Smooth muscle cell (in vitro differentiated cells): ENCODE data around the gene LTB. TPM values are rescaled to one million over a fixed set of nuclear protein-coding genes. Genes with fewer than 3 reads are reported as not detected.

Experiments used
- DNase-seq: peaks from one replicate; lab custom pipeline; 2025; ENCODE audit not compliant: unreplicated experiment; lab: John Stamatoyannopoulos, UW
- H2AFZ ChIP-seq: fragments of 200-600 bp; sonication (generic); 2 replicates; pipeline ENCODE4 v1.6.0; 2016; ENCODE audit warnings: antibody characterized with exemption, low read depth, mild to moderate bottlenecking
- H3F3A ChIP-seq: fragments of 200-600 bp; sonication (generic); 2 replicates; pipeline ENCODE4 v1.6.0; 2017; ENCODE audit warnings: antibody characterized with exemption, low read depth
- H3K27ac ChIP-seq: fragments of 200-600 bp; sonication (generic); 2 replicates; pipeline ENCODE4 v1.5.1; 2016; ENCODE audit warnings: low read depth, mild to moderate bottlenecking
- H3K27me3 ChIP-seq: fragments of 200-600 bp; sonication (generic); 2 replicates; pipeline ENCODE4 v1.6.1; 2016; ENCODE audit warnings: low read depth, mild to moderate bottlenecking
- H3K36me3 ChIP-seq: fragments of 200-600 bp; sonication (generic); 2 replicates; pipeline ENCODE4 v1.5.1; 2016; ENCODE audit warnings: low read depth
- H3K4me1 ChIP-seq: fragments of 200-600 bp; sonication (generic); 2 replicates; pipeline ENCODE4 v1.5.1; 2016; ENCODE audit warnings: low read depth
- H3K4me2 ChIP-seq: fragments of 200-600 bp; sonication (generic); 2 replicates; pipeline ENCODE4 v1.6.0; 2016; ENCODE audit warnings: mild to moderate bottlenecking
- H3K4me3 ChIP-seq: fragments of 200-600 bp; sonication (generic); 2 replicates; pipeline ENCODE4 v1.5.1; 2016; ENCODE audit warnings: mild to moderate bottlenecking
- H3K79me2 ChIP-seq: fragments of 200-600 bp; sonication (generic); 2 replicates; pipeline ENCODE4 v1.6.0; 2016; ENCODE audit warnings: low read depth, mild to moderate bottlenecking
- H3K9ac ChIP-seq: fragments of 200-600 bp; sonication (generic); 2 replicates; pipeline ENCODE4 v1.6.0; 2016; ENCODE audit warnings: low read depth
- H3K9me3 ChIP-seq: fragments of 200-600 bp; sonication (generic); replicated peaks from 2 replicates; pipeline ENCODE4 v1.5.1; 2016; ENCODE audit warnings: low read depth
- H4K20me1 ChIP-seq: fragments of 200-600 bp; sonication (generic); 2 replicates; pipeline ENCODE4 v1.6.0; 2016; ENCODE audit warnings: low read depth
- CTCF ChIP-seq: fragments of 200-600 bp; sonication (generic); IDR thresholded peaks from 2 replicates; pipeline ENCODE4 v1.5.1; 2017; ENCODE audit warnings: borderline replicate concordance, mild to moderate bottlenecking, antibody characterized with exemption; ENCODE audit not compliant: insufficient read depth, poor library complexity, severe bottlenecking
- WGBS: methylation state at CpG from one replicate; pipeline ENCODE4 v1.1.7; 2016; ENCODE audit warnings: low lambda C conversion rate; 5-methylcytosine and 5-hydroxymethylcytosine counted together
- polyA plus RNA-seq: library from polyadenylated mRNA; unstranded; fragments of >200 nt; fragmentation: Nextera tagmentation; extraction: Ambion mirVana; gene quantifications from 2 replicates; pipeline ENCODE4 v1.2.1, GENCODE V29; 2016
- total RNA-seq: library from RNA; depleted of rRNA; stranded (reverse); fragments of >200 nt; gene quantifications from 2 replicates; pipeline ENCODE4 v1.2.3, GENCODE V29; 2014

Gene LTB
- total and polyA plus RNA-seq, 2 experiments from 2014 or later, result 0.75 TPM; not detected in 1

- DNase-seq, result peak; percentile 97
- no peaks in the 10 kb centered on the region for H3K27me3 ChIP-seq
- H3K9ac ChIP-seq, result peak overlapping the region; percentile 93
- peak overlapping the region; percentile 47 for H2AFZ ChIP-seq
- peak overlapping the region; percentile 85 for H3K4me3 ChIP-seq
- peaks cover 39% of the 10 kb centered on the region for H4K20me1 ChIP-seq
- no peaks in the 10 kb centered on the region for H3K9me3 ChIP-seq
- TF ChIP-seq CTCF, result no peak
- peak overlapping the region; percentile 85 for H3K4me2 ChIP-seq
- peaks cover 13% of the 10 kb centered on the region for H3K4me1 ChIP-seq
- H3K27ac ChIP-seq, result peak overlapping the region; percentile 98
- H3K36me3 ChIP-seq, result peaks cover 9% of the 10 kb centered on the region
- peaks cover 43% of the 10 kb centered on the region for H3K79me2 ChIP-seq
- H3F3A ChIP-seq, result peaks cover 11% of the 10 kb centered on the region
- under 1% methylated on average over 44 of the region's 50 CpGs for WGBS
Observed at GRCh38 chr6:31619805-31620585, 37.8 kb upstream of the LTB start.

DNA sequence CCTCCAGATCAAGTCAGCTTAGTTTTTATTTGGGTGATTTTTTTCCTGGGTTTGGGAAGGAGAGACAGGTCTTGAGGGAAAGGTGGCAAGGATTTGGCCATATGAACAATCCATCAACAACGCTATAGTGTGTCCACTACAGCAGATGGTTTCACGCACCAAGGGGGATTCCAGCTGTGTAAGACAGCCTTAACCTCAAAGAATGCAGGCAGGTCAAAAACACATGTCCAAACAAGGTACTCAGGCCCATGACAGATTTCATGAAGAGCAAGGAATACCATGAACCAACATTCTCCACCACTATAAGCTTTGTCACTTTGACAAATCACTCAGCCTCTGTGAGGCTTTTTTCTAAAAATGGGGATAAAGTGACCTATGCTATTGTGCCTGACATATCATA lies 34.8 kb upstream of the LTB start:
- Histone ChIP-seq H2AFZ (no peak overlapping the region), H3K4me2 (no peak overlapping the region), H4K20me1 (peaks cover 9% of the 10 kb centered on the region), H3K27me3 (no peaks in the 10 kb centered on the region), H3K4me3 (no peak overlapping the region), H3K4me1 (peaks cover 5% of the 10 kb centered on the region), H3K36me3 (no peaks in the 10 kb centered on the region), H3F3A (peaks cover 7% of the 10 kb centered on the region), H3K27ac (no peak overlapping the region), H3K9me3 (no peaks in the 10 kb centered on the region), H3K79me2 (peaks cover 14% of the 10 kb centered on the region), H3K9ac (no peak overlapping the region)
- no peak for DNase-seq
- 78% methylated on average over 2 of the region's 2 CpGs for WGBS
- no peak for TF ChIP-seq CTCF

DNA sequence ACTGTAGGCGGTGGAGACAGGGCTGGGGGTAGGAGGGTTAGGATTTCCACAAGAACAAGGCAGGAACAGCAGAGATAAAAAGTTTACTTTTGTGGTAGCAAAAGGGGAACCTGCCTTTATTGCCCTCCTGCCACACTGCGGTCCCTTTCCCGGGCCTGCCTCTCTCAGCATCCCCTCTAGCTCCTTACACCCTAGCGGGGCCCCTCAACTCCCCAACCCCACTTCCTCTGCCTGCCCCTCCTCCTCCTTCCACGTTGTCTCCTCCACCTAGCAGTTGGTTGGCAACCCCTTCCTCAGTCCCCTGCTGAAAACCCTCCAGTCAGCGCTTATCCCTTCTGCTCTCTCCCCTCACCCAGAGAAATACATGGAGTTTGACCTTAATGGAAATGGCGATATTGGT lies 33.5 kb upstream of the LTB start:
- H2AFZ ChIP-seq, result no peak overlapping the region
- no peak for DNase-seq
- H3K4me1 ChIP-seq, result no peaks in the 10 kb centered on the region
- no peaks in the 10 kb centered on the region for H3F3A ChIP-seq
- no peak overlapping the region for H3K9ac ChIP-seq
- peaks cover 1% of the 10 kb centered on the region for H3K79me2 ChIP-seq
- no peak for TF ChIP-seq CTCF
- no peak overlapping the region for H3K4me3 ChIP-seq
- H3K27ac ChIP-seq, result no peak overlapping the region
- WGBS, result 84% methylated on average over 7 of the region's 7 CpGs
- H3K36me3 ChIP-seq, result no peaks in the 10 kb centered on the region
- H4K20me1 ChIP-seq, result no peaks in the 10 kb centered on the region
- H3K4me2 ChIP-seq, result no peak overlapping the region
- H3K27me3 ChIP-seq, result no peaks in the 10 kb centered on the region
- H3K9me3 ChIP-seq, result no peaks in the 10 kb centered on the region
